ENCODE measurements around the gene KRTAP10-3.

KRTAP10-3 gene

GRCh38 chr21:44544566-44544965, 14.0 kb downstream of the KRTAP10-3 start:
- DNase-seq, result no peak

- no peak for DNase-seq
Observed at GRCh38 chr21:44542716-44543115, 15.9 kb downstream of the KRTAP10-3 start.

DNA sequence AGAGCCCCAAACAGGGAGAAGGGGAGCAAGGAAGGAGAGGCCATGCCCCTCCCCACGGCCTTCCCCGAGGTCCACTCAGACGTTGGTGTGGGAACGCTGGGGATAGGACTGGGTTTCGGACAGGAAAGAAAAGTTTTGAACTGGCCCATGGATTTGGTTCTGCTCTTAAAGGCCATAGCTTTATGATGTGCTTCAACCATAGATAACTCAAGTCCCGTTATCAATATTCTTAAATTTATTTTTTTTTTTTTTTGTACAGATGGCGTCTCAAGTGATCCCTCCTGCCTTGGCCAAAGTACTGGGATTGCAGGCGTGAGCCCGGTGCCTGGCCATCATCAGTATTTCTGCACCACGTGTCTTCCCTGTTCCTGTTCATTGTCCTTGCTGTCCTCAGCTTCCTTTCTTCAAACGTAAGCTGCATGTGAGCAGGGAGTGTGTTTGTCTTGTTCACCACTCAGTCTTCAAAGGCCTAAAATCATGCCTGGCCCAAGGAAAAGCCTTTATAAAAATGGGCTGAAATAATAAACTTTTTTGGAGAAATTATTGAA, 17.8 kb downstream of the KRTAP10-3 start:
- DNase-seq, result no peak

DNA sequence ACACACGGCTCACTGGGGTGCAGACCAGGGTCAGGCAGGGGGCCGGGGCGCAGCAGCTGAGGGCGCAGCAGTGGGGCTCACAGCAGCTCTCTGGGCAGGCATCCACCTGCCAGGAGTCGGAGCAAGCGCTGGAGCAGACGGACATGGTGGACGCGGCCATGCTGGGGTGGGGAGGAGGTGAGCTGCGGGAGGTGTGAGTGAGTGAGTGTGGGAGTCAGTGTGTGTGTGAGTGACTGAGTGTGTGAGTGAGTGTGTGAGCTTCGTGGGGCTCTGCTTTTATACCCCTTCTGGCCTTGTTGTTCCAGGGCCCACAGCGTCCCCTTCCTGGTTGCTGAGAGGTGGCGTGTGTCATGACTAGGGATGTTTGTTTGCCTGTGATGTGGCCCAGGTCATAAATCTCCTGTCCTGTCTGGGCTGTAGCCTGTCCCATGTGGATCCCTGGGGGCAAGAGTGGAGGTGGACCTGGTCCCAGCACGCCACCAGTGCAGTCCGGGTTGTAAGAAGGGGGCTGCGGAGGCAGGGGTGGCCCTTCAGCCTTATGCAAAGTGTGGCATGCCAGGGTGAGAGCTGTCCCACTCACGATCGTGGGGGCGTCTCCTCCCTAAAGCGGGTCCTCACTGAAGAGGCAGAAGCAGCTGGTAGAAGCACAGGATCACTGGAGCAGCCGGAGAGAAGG, 18.5 kb downstream of the KRTAP10-3 start, which contains the start of gene KRTAP10-1:
Gene KRTAP10-1 (minus strand): TSS at position 205 of the 676 bp plus-strand sequence. CDS start 45 bp downstream, at position 160.
- no peak for DNase-seq

DNA sequence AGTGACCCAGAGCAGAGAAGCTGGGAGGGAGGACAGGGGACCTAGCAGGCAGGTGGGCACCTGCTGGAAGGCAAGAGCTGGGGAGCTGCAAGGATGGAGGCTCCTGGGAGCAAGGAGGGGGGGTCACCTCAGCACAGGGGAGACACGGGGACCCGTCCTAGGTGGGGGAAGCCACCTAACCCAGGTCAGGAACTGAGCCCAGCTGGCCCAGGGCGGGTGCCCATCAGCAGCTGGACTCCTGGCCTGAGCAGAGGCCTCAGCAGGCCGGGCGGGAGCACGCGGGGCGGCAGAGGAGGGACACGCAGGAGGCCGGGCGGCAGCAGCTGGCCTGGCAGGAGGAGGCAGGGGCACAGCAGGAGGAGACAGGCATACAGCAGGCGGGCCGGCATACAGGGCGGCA, 19.5 kb downstream of the KRTAP10-3 start:
- no peak for DNase-seq

DNA sequence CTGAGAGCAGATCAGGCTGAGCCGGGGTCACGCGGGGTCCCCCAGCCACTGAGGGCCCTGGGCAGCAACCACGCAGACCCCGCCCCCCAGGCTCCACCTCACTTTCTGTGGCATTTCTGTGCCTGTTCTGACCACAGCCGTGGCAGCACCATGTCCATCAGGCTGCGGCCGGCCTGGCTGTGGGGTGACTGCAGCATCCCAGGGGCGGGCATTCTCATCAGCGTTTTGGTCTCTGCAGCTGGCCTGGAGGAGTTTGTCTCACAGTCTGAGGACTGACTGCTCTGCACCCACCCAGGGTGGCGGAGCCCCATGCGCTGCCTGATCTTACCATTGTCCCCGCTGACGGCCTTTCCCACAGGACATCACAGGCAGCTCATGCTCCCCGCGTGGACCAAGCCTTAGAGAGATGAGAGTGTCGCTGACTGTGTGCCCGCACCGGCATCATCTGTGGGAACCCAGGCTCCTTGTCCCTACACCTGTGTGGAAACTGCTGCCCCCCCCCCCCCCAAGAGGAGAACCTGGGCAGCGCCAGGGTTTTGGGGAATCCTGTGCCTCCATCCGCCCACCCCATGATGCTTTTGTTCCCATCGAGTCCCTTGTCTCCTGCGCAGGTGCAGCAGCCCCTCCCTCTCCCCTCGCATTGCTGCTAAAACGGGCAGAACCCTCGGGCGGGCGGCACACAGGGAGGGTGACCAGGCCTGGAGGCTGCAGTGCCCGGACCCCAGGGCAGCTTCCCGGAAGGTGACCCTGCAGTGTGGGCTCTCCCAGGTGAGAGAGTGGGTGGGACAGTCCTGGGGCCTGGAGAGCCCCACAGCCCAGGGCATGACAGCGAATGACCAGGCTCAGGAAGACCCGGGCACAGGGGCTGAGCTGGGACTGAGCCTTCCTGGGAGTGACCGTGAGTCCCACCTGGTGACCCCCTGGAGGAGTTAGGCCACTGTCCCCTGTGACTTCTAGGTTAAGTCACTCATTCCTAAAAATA, 20.4 kb downstream of the KRTAP10-3 start:
- DNase-seq, result no peak

DNA sequence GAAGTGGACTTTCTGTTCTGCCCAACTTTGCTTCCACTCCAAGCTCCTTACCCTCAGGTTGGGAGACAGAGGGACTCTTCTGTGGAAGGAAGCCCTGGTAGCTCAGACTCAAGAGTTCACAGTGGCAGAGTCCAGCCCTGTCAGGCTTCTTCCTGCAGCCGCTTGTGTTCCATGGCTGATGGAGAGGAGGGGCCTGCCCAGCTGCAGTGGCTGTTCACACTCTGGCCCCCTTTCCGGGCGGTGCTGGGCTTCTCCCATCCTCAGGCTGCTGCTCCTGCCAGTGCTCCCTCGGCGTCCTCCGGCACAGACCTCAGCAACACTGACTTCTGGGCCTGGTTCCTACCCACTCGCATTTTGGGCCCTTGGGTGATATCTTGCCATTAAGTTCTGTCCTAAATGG, 22.6 kb downstream of the KRTAP10-3 start:
- DNase-seq, result no peak

DNA sequence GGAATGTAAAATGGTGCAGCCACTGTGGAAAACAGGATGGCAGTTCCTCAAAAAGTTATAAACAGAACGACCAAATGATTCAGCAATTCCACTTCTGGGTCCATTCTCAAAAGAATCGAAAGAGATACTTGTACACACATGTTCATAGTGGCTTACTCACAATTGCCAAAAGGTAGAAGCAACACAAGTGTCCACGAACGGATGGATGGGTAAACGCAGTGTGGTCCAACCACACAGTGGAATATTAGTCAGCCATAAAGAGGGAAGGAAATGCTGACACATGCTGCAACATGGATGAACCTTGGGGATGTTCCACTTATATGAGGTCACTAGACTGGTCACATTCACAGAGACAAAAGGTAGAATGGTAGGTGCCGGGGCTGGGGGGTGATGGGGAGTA, 23.9 kb downstream of the KRTAP10-3 start:
- no peak for DNase-seq

DNA sequence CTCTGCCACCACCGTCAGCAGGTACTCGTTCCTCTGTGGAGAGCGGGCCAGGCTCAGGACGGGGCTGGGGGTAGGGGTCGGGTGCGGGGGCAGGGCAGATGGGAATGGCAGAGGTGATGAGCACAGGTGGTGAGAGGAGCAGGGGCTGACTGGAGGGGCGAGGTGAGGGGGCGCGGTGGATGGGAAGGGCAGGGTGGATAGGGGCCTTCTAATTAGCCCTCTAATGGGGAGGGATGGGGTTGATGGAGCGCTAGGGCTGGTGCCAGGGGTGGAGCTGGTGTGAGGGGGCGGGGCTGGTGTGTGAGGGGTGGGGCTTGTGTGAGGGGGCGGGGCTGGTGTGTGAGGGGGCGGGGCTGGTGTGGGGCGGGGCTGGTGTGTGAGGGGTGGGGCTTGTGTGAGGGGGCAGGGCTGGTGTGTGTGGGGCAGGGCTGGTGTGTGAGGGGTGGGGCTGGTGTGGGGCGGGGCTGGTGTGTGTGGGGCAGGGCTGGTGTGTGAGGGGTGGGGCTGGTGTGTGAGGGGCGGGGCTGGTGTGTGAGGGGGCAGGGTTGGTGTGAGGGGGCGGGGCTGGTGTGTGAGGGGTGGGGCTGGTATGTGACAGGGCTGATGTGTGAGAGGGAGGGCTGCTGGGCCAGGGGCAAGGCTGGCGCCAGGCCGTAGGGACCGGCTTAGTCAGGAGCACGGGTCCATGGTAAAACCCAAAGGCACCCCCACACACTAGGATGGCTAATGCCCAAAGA, 24.5 kb downstream of the KRTAP10-3 start:
- DNase-seq, result no peak

DNA sequence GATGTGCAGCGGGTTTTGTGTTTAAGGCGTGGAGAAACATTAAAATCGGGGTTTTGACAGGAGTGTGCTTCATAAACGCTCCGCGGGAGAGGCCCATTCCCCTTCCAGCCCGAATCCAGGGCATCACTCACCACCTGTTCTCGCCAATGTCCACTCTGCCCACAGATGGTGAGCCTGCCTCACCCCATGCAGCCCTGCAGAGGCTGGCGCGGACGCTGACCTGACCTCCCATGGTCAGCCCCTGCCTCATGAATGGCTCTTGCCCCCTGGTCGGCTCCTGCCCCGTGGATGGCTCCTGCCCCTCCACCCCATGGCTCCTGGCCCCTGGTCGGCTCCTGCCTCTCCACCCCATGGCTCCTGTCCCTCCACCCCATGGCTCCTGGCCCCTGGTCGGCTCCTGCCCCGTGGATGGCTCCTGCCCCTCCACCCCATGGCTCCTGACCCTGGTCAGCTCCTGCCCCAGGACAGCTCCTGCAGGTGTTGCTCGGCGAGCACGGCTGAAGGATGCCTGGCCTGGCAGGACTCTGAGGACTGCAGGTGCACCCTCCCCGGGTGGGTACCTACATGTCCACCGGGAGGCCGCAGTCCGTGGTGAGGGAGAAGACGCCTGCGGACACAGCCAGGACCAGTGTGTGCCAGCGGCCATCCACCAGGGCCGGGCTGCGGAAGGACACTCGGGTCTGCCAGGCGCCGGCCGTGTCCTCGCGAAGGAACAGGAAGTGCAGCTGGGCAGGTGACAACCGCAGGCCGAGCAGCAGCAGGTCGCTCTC, 25.3 kb downstream of the KRTAP10-3 start:
- no peak for DNase-seq

DNA sequence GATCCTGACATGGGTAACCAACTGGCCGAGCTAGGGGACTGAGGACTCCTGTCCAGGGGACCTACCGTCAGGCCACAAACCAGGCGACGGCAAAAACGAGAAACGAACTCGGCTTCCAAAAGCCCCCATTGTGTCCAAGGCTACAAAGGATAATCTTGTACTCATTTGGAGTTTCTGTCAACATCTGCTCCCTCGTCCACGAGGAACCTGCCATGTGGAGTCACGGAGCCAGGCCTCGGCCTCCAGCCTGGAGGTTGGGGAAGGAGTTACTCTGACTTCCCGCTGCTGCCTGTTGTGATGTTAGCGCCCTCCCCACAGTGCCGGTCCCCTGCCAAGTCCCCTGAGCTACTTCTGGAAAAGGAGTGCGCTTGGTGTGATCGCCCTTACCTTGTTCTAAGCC, 25.9 kb downstream of the KRTAP10-3 start:
- no peak for DNase-seq

- DNase-seq, result peak; percentile 24 to 67
Observed at GRCh38 chr21:44531606-44532564, 26.7 kb downstream of the KRTAP10-3 start.

DNA sequence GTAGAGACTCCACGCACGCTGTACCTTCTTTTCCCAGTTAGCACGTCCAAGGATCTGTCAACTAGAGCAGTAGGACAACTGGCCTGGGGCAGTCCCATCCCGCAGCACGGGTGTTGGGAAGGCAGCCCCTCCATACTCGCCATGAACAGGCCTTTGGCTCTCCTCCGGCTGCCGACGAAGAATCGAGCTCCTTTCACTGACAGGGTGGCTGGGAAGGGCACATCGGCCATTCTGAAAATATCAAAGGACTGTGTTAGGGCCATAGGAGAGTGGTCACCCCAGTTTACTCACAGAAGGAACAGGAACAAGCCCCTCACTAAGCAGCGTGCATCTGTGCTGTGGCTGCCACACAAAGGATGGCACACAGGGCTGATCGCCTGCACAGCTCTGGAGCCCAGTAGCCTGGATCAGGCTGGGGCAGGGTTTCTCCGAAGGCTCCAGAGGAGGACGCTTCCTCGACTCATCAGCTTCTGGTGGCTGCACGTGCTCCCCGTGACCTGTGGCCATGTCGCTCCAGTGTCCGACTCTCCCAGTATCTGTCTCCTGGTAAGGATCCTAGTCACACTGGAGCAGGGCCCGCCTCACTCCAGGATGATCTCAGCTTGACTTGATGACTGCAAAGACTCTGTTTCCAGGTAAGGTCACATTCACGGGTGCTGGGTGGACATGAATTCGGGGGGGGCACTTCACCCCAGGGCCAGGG, 27.5 kb downstream of the KRTAP10-3 start:
- no peak for DNase-seq

DNA sequence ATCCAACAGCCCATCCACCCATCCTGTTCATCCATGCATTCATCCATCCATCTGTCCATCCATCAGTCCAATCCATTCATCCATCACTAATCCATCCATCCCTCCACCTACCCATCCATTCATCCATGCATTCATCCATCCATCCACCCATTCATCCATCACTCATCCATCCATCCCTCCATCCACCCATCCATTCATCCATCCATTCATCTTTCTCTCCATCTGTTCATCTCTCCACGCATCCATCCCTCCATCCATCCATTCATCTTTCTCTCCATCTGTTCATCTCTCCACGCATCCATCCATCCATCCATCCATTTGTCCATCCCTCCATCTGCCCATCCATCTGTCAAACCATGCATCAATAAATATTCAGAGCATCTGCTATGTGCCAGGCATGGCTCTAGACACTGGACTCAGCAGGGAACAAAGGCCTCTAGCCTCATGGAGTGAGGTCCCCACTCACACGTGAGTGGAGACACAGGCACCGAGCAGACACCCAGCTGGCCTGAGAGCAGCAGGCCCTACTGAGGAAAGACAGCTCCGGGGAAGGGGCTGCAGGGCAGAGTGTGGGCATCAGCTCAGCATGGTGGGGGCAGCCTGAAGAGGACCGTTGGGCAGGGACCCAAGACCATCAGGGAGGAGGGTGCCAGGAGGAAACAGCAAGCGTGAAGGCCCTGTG, 28.2 kb downstream of the KRTAP10-3 start:
- DNase-seq, result no peak

- DNase-seq, result no peak
Observed at GRCh38 chr21:44529503-44530125, 29.0 kb downstream of the KRTAP10-3 start.

GRCh38 chr21:44529011-44529421, 29.6 kb downstream of the KRTAP10-3 start:
- no peak for DNase-seq

- no peak for DNase-seq
Observed at GRCh38 chr21:44528634-44528995, 30.0 kb downstream of the KRTAP10-3 start.

DNA sequence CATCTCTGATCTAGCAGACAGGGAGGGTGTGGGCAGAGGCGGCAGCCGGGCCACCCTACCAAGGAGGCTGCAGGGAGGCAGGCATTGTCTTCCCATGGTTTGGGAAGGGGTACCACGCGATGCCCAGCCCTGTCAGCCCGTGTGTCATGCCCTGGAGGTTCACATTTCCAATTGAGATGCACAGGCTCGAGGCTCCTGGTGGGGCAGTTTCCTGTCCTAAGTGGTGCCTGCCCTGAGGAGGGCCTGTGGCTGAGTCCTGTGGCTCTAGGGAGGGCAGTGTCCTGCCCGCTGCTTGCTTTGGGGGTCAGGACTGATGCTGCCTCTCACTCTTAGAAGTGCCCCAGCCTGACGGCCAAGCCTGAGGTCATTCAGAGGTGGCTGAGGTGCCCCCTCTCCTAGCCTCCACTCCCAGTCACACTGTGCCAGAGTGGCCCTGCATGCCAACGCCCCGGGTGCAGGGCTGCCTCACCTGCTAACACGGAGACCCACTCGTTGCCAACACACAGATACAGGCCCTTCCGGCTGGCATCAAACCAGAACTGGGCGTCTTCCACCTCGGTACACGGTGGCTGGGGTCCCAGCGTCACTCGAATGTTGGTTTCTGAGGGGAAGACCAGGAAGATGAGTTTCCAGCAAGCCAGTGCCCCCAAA, 30.5 kb downstream of the KRTAP10-3 start:
- DNase-seq, result no peak

Measured in SHP77 (cell line).